Measurements from ENCODE around the gene DACT1. TPM values are rescaled to one million over a fixed set of nuclear protein-coding genes. Genes with fewer than 3 reads are reported as not detected.
"Not testable (repeated sequence)": the region's sequence is repeated elsewhere in the genome, so short reads cannot be mapped to it uniquely, and the experiment has no call there.

DACT1 gene
- 1 to 10 TPM in 1 of 3 donors, under 1 TPM in 2; 0.49 to 2.1 (median 0.76) TPM for total RNA-seq

DNA sequence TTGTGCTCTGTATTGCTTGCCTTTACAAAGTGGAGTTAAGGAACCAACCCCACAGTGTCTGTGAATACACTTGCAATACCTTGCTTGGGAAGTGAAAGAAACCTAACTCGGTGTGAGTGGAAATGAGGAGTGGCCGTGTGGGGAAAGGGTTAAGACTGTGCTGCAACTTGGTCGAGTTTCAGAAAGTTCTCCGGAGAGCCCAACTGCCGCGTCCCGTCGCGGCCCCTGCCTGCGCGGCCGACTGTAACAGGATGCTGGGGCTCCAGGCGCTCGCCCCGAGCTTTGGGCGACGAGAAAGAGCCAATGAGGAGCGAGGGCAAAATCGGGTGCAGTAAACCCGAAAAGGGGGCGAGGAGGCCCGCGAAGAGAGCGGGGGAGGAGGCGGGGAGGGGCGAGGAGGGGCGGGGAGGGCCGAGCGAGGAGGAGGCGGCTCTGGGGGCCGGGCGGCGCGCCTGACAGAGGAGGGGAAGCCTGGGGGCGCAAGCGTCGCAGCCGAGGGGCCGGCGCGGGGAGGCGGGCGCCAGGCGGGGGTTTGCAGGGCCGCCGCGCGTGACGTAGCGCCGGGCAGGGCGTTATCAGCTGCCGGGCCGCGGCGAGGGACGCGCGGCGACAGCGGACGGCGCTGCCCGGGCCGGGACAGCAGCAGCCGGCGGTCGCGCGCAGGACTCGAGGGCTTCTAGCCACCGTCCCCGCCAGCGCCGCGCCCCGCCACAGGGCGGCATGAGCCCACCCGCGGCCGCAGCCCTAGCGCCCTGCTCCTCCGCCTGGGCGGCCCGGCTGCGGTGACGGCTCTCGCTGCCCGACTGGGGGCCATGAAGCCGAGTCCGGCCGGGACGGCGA, at the start of gene DACT1:
DACT1 (plus strand) TSS at position 572 of the 840 bp plus-strand sequence; CDS start at position 813, 241 bp downstream.
- peak; percentile 54 for DNase-seq
- no peaks in the 10 kb centered on the region for H3K9me3 Mint-ChIP-seq
- peaks cover 31% of the 10 kb centered on the region for H3K4me1 Mint-ChIP-seq (ENCODE audit: low read depth)
- H3K4me3 Mint-ChIP-seq, result peak within 1 kb of the TSS; percentile 87
- no peaks in the 10 kb centered on the region for H3K36me3 Mint-ChIP-seq (ENCODE audit: insufficient read depth)
- peaks cover 44% of the 10 kb centered on the region for H3K27me3 Mint-ChIP-seq (ENCODE audit: low read depth)
- peak; percentile 65 to 68 for ATAC-seq

- H3K9me3 Mint-ChIP-seq; H3K4me1 Mint-ChIP-seq (ENCODE audit: low read depth); ATAC-seq; DNase-seq; H3K36me3 Mint-ChIP-seq (ENCODE audit: insufficient read depth); H3K27me3 Mint-ChIP-seq (ENCODE audit: low read depth); H3K4me3 Mint-ChIP-seq: not testable (repeated sequence)
These were observed 49.4 kb upstream of the DACT1 start for GRCh38 chr14:58588321-58588720.

DNA sequence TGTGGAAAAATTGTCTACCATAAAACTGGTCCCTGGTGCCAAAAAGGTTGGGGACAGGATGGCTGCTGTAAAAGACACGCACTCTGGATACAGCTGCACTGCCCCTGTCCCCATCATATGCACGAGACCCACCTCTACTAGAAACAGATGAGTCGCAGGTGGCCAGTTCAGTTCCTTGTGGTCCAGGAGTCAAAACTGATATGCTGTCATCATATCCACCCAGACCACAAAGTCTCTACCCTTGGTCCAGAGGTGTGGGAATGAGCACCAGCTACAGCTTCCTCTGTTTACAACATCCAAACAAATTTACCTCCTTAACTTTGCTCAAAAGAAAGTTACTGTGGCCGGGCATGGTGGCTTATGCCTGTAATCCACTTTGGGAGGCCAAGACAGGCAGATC, 43.8 kb upstream of the DACT1 start:
- ATAC-seq, result no peak
- DNase-seq, result no peak
- H3K27me3 Mint-ChIP-seq (ENCODE audit: low read depth), result peaks cover 3% of the 10 kb centered on the region
- H3K4me1 Mint-ChIP-seq (ENCODE audit: low read depth), result peaks cover 25% of the 10 kb centered on the region
- no peak overlapping the region for H3K4me3 Mint-ChIP-seq
- H3K36me3 Mint-ChIP-seq (ENCODE audit: insufficient read depth), result no peaks in the 10 kb centered on the region
- H3K9me3 Mint-ChIP-seq, result no peaks in the 10 kb centered on the region

GRCh38 chr14:58597041-58597440, 40.7 kb upstream of the DACT1 start:
- Mint-ChIP-seq H3K4me1 (ENCODE audit: low read depth) (peaks cover 33% of the 10 kb centered on the region), H3K36me3 (ENCODE audit: insufficient read depth) (no peaks in the 10 kb centered on the region)

GRCh38 chr14:58598028-58598803, 39.5 kb upstream of the DACT1 start:
- Mint-ChIP-seq H3K9me3 (no peaks in the 10 kb centered on the region), H3K36me3 (ENCODE audit: insufficient read depth) (no peaks in the 10 kb centered on the region), H3K4me3 (no peak overlapping the region), H3K4me1 (ENCODE audit: low read depth) (peaks cover 33% of the 10 kb centered on the region), H3K27me3 (ENCODE audit: low read depth) (peaks cover 2% of the 10 kb centered on the region)
- ATAC-seq (peak; percentile 78 to 84), DNase-seq (no peak)

More at GRCh38 chr14:58597041-58597440, 40.7 kb upstream of the DACT1 start:
- DNase-seq, result no peak
- ATAC-seq, result no peak
- Mint-ChIP-seq H3K4me3 (no peak overlapping the region), H3K9me3 (no peaks in the 10 kb centered on the region), H3K27me3 (ENCODE audit: low read depth) (peaks cover 2% of the 10 kb centered on the region)

- Mint-ChIP-seq H3K27me3 (ENCODE audit: low read depth) (peaks cover 2% of the 10 kb centered on the region), H3K36me3 (ENCODE audit: insufficient read depth) (no peaks in the 10 kb centered on the region), H3K9me3 (no peaks in the 10 kb centered on the region), H3K4me3 (no peak overlapping the region), H3K4me1 (ENCODE audit: low read depth) (peaks cover 33% of the 10 kb centered on the region)
- DNase-seq (no peak), ATAC-seq (no peak)
These were observed 38.8 kb upstream of the DACT1 start for GRCh38 chr14:58598804-58599525.

- peaks cover 2% of the 10 kb centered on the region for H3K27me3 Mint-ChIP-seq (ENCODE audit: low read depth)
- DNase-seq (no peak), ATAC-seq (no peak)
- H3K4me3 Mint-ChIP-seq, result no peak overlapping the region
- peaks cover 33% of the 10 kb centered on the region for H3K4me1 Mint-ChIP-seq (ENCODE audit: low read depth)
- H3K36me3 Mint-ChIP-seq (ENCODE audit: insufficient read depth), result no peaks in the 10 kb centered on the region
- H3K9me3 Mint-ChIP-seq, result no peaks in the 10 kb centered on the region
These were observed 38.1 kb upstream of the DACT1 start for GRCh38 chr14:58599707-58600106.

DNA sequence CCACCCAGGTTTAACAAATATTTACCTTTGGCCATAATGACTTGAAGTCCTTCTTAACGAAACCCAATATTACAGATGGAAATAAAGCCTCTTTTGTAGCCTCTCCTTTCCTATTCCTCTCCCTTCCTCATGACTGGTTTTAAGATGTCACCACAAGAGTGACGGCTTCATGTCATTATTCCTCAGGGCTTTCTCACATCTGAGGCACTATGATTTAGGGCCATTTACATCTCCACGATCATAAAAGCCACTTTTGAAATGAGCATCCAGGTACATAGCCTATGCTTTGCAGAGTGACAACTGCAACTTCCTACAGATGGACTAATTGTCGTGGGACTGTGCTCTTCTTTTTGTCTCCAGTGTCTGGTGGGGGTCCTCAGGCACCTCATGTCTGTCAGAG, 32.3 kb upstream of the DACT1 start:
- ATAC-seq, result no peak

DNA sequence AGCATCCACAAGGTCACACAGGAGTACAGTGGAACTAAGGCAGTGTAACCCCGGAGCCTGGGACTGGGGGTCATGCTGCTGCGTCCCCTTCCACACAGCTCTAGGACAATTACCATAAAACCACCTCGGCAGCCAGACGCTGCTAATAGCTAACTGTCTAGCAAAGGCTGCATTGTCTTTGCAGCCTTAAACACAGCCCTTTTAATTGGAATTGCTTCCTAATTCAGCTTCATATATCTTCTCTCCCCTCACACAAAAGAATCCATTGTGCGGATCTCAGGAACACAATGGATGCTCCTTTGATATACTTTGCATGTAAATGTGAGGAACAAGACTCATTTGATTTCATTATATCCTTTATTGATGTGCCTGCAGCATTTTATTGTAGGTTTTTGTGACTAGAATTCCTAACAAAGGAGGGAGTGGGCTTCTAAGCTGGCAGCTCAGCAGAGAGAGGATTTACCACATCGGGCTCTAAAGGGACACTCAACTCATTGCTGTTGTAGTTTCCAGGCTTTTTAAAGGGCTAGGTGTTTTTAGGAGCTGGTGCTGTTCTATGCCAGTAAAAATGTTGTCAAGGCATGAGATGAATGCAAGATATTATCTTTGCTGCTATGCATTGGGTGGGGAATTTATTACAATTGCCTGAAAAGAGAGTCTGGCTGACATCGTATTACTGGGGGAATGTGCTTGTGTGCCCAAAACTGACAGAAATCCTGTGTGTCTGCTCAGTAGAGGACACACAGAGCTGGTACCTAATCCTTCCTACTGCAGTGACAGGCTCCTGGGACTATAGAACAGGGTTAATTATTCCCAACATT, 30.4 kb upstream of the DACT1 start:
- Mint-ChIP-seq H3K4me1 (ENCODE audit: low read depth) (no peaks in the 10 kb centered on the region), H3K36me3 (ENCODE audit: insufficient read depth) (no peaks in the 10 kb centered on the region), H3K9me3 (no peaks in the 10 kb centered on the region), H3K27me3 (ENCODE audit: low read depth) (no peaks in the 10 kb centered on the region), H3K4me3 (no peak overlapping the region)
- DNase-seq (no peak), ATAC-seq (no peak)

More for the DNA sequence above, 32.3 kb upstream of the DACT1 start:
- Mint-ChIP-seq H3K27me3 (ENCODE audit: low read depth) (no peaks in the 10 kb centered on the region), H3K4me1 (ENCODE audit: low read depth) (no peaks in the 10 kb centered on the region), H3K36me3 (ENCODE audit: insufficient read depth) (no peaks in the 10 kb centered on the region), H3K9me3 (no peaks in the 10 kb centered on the region), H3K4me3 (no peak overlapping the region)
- no peak for DNase-seq

DNA sequence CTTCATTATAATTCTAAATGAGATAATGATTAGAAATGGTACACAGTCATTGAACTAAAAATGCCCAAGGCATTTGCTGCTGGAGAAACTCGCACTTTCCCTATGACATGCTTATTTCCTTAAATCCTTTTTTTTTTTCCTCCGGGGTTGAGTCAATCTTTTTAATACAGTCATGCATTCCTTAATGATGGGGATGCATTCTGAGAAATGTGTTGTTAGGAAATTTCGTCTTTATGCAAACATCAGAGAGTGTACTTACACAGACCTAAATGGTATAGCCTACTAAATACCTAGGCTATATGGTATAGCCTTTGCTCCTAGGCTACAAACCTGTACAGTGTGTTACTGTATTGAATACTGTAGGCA, 29.8 kb upstream of the DACT1 start:
- Mint-ChIP-seq H3K27me3 (ENCODE audit: low read depth) (no peaks in the 10 kb centered on the region), H3K4me1 (ENCODE audit: low read depth) (no peaks in the 10 kb centered on the region), H3K9me3 (no peaks in the 10 kb centered on the region), H3K4me3 (no peak overlapping the region), H3K36me3 (ENCODE audit: insufficient read depth) (no peaks in the 10 kb centered on the region)
- DNase-seq (no peak), ATAC-seq (no peak)

GRCh38 chr14:58617619-58618018, 20.1 kb upstream of the DACT1 start:
- ATAC-seq (no peak), DNase-seq (no peak)
- Mint-ChIP-seq H3K27me3 (ENCODE audit: low read depth) (no peaks in the 10 kb centered on the region), H3K4me3 (no peak overlapping the region), H3K4me1 (ENCODE audit: low read depth) (no peaks in the 10 kb centered on the region), H3K36me3 (ENCODE audit: insufficient read depth) (no peaks in the 10 kb centered on the region), H3K9me3 (no peaks in the 10 kb centered on the region)

GRCh38 chr14:58620011-58620410, 17.8 kb upstream of the DACT1 start:
- Mint-ChIP-seq H3K36me3 (ENCODE audit: insufficient read depth) (no peaks in the 10 kb centered on the region), H3K27me3 (ENCODE audit: low read depth) (no peaks in the 10 kb centered on the region), H3K9me3 (no peaks in the 10 kb centered on the region), H3K4me1 (ENCODE audit: low read depth) (no peaks in the 10 kb centered on the region), H3K4me3 (no peak overlapping the region)
- no peak for DNase-seq
- no peak for ATAC-seq

GRCh38 chr14:58625438-58625837, 12.3 kb upstream of the DACT1 start:
- Mint-ChIP-seq H3K9me3 (no peaks in the 10 kb centered on the region), H3K4me3 (no peak overlapping the region), H3K4me1 (ENCODE audit: low read depth) (no peaks in the 10 kb centered on the region), H3K27me3 (ENCODE audit: low read depth) (no peaks in the 10 kb centered on the region), H3K36me3 (ENCODE audit: insufficient read depth) (no peaks in the 10 kb centered on the region)
- DNase-seq (no peak), ATAC-seq (no peak)

GRCh38 chr14:58626431-58626831, 11.3 kb upstream of the DACT1 start:
- ATAC-seq (no peak), DNase-seq (no peak)
- no peaks in the 10 kb centered on the region for H3K4me1 Mint-ChIP-seq (ENCODE audit: low read depth)
- H3K9me3 Mint-ChIP-seq, result no peaks in the 10 kb centered on the region
- H3K36me3 Mint-ChIP-seq (ENCODE audit: insufficient read depth), result no peaks in the 10 kb centered on the region
- no peak overlapping the region for H3K4me3 Mint-ChIP-seq
- H3K27me3 Mint-ChIP-seq (ENCODE audit: low read depth), result no peaks in the 10 kb centered on the region
